ENCODE data around the gene ICAM5. TPM values are rescaled to one million over a fixed set of nuclear protein-coding genes. Genes with fewer than 3 reads are reported as not detected.
"Not testable (repeated sequence)": the region's sequence is repeated elsewhere in the genome, so short reads cannot be mapped to it uniquely, and the experiment has no call there.

Gene ICAM5
- total RNA-seq, 1 donor from 2014 or later, result not detected

GRCh38 chr19:10277795-10278589 lies 11.8 kb upstream of the ICAM5 start:
- Histone ChIP-seq H3K79me2 (ENCODE audit: low read depth) (no peaks in the 10 kb centered on the region), H3K36me3 (no peaks in the 10 kb centered on the region), H3K27ac (no peak overlapping the region), H3K4me3 (no peak overlapping the region), H3F3A (ENCODE audit: low read depth) (no peaks in the 10 kb centered on the region), H3K4me2 (no peak overlapping the region), H3K9me3 (ENCODE audit: low read depth) (no peaks in the 10 kb centered on the region), H3K4me1 (no peaks in the 10 kb centered on the region), H4K20me1 (ENCODE audit: low read depth) (no peaks in the 10 kb centered on the region), H2AFZ (replicated peaks) (no peak overlapping the region), H3K27me3 (peaks cover 11% of the 10 kb centered on the region), H3K9ac (no peak overlapping the region)
- no peak for TF ChIP-seq CTCF (IDR thresholded peaks at IDR 0.05)
- no peak for TF ChIP-seq EZH2 (IDR thresholded peaks at IDR 0.05)
- no peak for TF ChIP-seq EZH2phosphoT487 (IDR thresholded peaks at IDR 0.05)
- DNase-seq (ENCODE audit: low spot score), result no peak
- Mint-ChIP-seq H3K4me3 (no peak overlapping the region), H3K9me3 (no peaks in the 10 kb centered on the region), H3K27me3 (ENCODE audit: insufficient read depth, low read depth) (peaks cover 23% of the 10 kb centered on the region), H3K4me1 (peaks cover 2% of the 10 kb centered on the region), H3K36me3 (no peaks in the 10 kb centered on the region), H3K27ac (no peak overlapping the region)

GRCh38 chr19:10278935-10279334 lies 10.8 kb upstream of the ICAM5 start:
- no peak overlapping the region for H2AFZ ChIP-seq (replicated peaks)
- Mint-ChIP-seq H3K36me3 (no peaks in the 10 kb centered on the region), H3K27ac (no peak overlapping the region), H3K4me3 (no peak overlapping the region), H3K27me3 (ENCODE audit: insufficient read depth, low read depth) (peaks cover 28% of the 10 kb centered on the region), H3K4me1 (peaks cover 2% of the 10 kb centered on the region), H3K9me3 (no peaks in the 10 kb centered on the region)
- no peaks in the 10 kb centered on the region for H3F3A ChIP-seq (ENCODE audit: low read depth)
- no peak overlapping the region for H3K4me3 ChIP-seq
- no peak overlapping the region for H3K9ac ChIP-seq
- H3K4me1 ChIP-seq, result no peaks in the 10 kb centered on the region
- no peaks in the 10 kb centered on the region for H4K20me1 ChIP-seq (ENCODE audit: low read depth)
- no peak overlapping the region for H3K27ac ChIP-seq
- peaks cover 4% of the 10 kb centered on the region for H3K27me3 ChIP-seq
- no peaks in the 10 kb centered on the region for H3K36me3 ChIP-seq
- H3K9me3 ChIP-seq (ENCODE audit: low read depth), result no peaks in the 10 kb centered on the region
- no peak overlapping the region for H3K4me2 ChIP-seq
- no peak for DNase-seq (ENCODE audit: low spot score)
- TF ChIP-seq EZH2 (IDR thresholded peaks at IDR 0.05), result no peak
- no peak for TF ChIP-seq EZH2phosphoT487 (IDR thresholded peaks at IDR 0.05)
- no peak for TF ChIP-seq CTCF (IDR thresholded peaks at IDR 0.05)
- H3K79me2 ChIP-seq (ENCODE audit: low read depth), result no peaks in the 10 kb centered on the region

GRCh38 chr19:10279737-10280442 lies 9.9 kb upstream of the ICAM5 start:
- no peaks in the 10 kb centered on the region for H3K4me1 ChIP-seq
- no peak overlapping the region for H3K9ac ChIP-seq
- no peak for DNase-seq (ENCODE audit: low spot score)
- no peak overlapping the region for H3K4me2 ChIP-seq
- Mint-ChIP-seq H3K27ac (no peak overlapping the region), H3K4me1 (peaks cover 2% of the 10 kb centered on the region), H3K36me3 (no peaks in the 10 kb centered on the region), H3K27me3 (ENCODE audit: insufficient read depth, low read depth) (peaks cover 21% of the 10 kb centered on the region), H3K9me3 (no peaks in the 10 kb centered on the region), H3K4me3 (no peak overlapping the region)
- peaks cover 2% of the 10 kb centered on the region for H3K27me3 ChIP-seq
- no peaks in the 10 kb centered on the region for H3F3A ChIP-seq (ENCODE audit: low read depth)
- H4K20me1 ChIP-seq (ENCODE audit: low read depth), result no peaks in the 10 kb centered on the region
- no peaks in the 10 kb centered on the region for H3K79me2 ChIP-seq (ENCODE audit: low read depth)
- no peak for TF ChIP-seq CTCF (IDR thresholded peaks at IDR 0.05)
- no peak for TF ChIP-seq EZH2 (IDR thresholded peaks at IDR 0.05)
- TF ChIP-seq EZH2phosphoT487 (IDR thresholded peaks at IDR 0.05), result no peak
- H3K4me3 ChIP-seq, result no peak overlapping the region
- no peaks in the 10 kb centered on the region for H3K9me3 ChIP-seq (ENCODE audit: low read depth)
- H3K27ac ChIP-seq, result no peak overlapping the region
- H2AFZ ChIP-seq (replicated peaks), result no peak overlapping the region
- no peaks in the 10 kb centered on the region for H3K36me3 ChIP-seq

- Histone ChIP-seq H3K27me3 (peaks cover 22% of the 10 kb centered on the region), H3F3A (ENCODE audit: low read depth) (peaks cover 14% of the 10 kb centered on the region)
- H3K36me3 ChIP-seq; H3K4me2 ChIP-seq; H3K36me3 Mint-ChIP-seq; H3K27ac Mint-ChIP-seq; H4K20me1 ChIP-seq (ENCODE audit: low read depth); H3K9ac ChIP-seq; H3K4me1 ChIP-seq; H3K79me2 ChIP-seq (ENCODE audit: low read depth); H3K9me3 Mint-ChIP-seq; H3K9me3 ChIP-seq (ENCODE audit: low read depth); H3K4me3 ChIP-seq; H3K27ac ChIP-seq; DNase-seq (ENCODE audit: low spot score); H3K4me3 Mint-ChIP-seq; H2AFZ ChIP-seq (replicated peaks); H3K4me1 Mint-ChIP-seq: not testable (repeated sequence)
- peaks cover 36% of the 10 kb centered on the region for H3K27me3 Mint-ChIP-seq (ENCODE audit: insufficient read depth, low read depth)
Observed at GRCh38 chr19:10282043-10282442, 7.7 kb upstream of the ICAM5 start.
